ENCODE results near the gene HOXC9. TPM values are rescaled to one million over a fixed set of nuclear protein-coding genes. Genes with fewer than 3 reads are reported as not detected.

The HOXC9 gene
- total RNA-seq, 1 experiment from 2014 or later, result not detected

GRCh38 chr12:53996240-53997203 lies 3.4 kb upstream of the HOXC9 start:
- H2BK15ac ChIP-seq (ENCODE audit: low read depth, low read length), result no peak overlapping the region
- H3K4ac ChIP-seq (ENCODE audit: low read depth, low read length), result no peak overlapping the region
- DNase-seq, result no peak
- no CpG with 5 or more reads among the region's 29 CpGs for WGBS (ENCODE audit: extremely low coverage, insufficient read length, low lambda C conversion rate)
- no peak overlapping the region for H2BK20ac ChIP-seq (ENCODE audit: low read depth, low read length, poor library complexity, severe bottlenecking)
- Mint-ChIP-seq H3K9me3 (peaks cover 0 to 3% of the 10 kb centered on the region in 2 experiments; a peak in 2 of 5 replicates), H3K36me3 (ENCODE audit: insufficient read depth in 1 of 3, low read depth in 3 of 3) (no peaks in the 10 kb centered on the region), H3K27ac (no peak overlapping the region), H3K4me3 (peak overlapping the region in 1 of 2 experiments; percentile 68; a peak in 3 of 5 replicates), H3K27me3 (ENCODE audit: low read depth) (peaks cover 100% of the 10 kb centered on the region), H3K4me1 (peaks cover 7 to 31% of the 10 kb centered on the region in 2 experiments)
- H4K5ac ChIP-seq (ENCODE audit: insufficient read length, low read depth, low read length), result no peak overlapping the region
- H3K79me1 ChIP-seq (ENCODE audit: insufficient read depth, low read depth, low read length, poor library complexity, severe bottlenecking), result no peaks in the 10 kb centered on the region
- H4K91ac ChIP-seq (ENCODE audit: insufficient read length, low read depth, low read length), result no peak overlapping the region
- H3K79me2 ChIP-seq (ENCODE audit: insufficient read depth, low read length), result no peaks in the 10 kb centered on the region
- no peak overlapping the region for H2AK5ac ChIP-seq (ENCODE audit: insufficient read length, low read length)
- no peak overlapping the region for H2BK120ac ChIP-seq (ENCODE audit: low read depth, low read length, poor library complexity, severe bottlenecking)
- no peaks in the 10 kb centered on the region for H3K23me2 ChIP-seq (ENCODE audit: insufficient read length, low read depth, low read length, poor library complexity, severe bottlenecking)
- peak overlapping the region; percentile 41 for H3K4me2 ChIP-seq (ENCODE audit: insufficient read depth, insufficient read length, low read length)
- no peak overlapping the region for H2BK5ac ChIP-seq (ENCODE audit: insufficient read length, low read length)
- TF ChIP-seq CTCF (conservative IDR thresholded peaks at IDR 0.05), result no peak
- H4K20me1 ChIP-seq (ENCODE audit: control insufficient read depth, insufficient read depth, insufficient read length), result no peaks in the 10 kb centered on the region
- H4K8ac ChIP-seq (replicated peaks; ENCODE audit: insufficient read length, low read depth, low read length), result no peak overlapping the region
- no peak overlapping the region for H3K9ac ChIP-seq (ENCODE audit: extremely low read depth, insufficient read length, low read length)
- no peak overlapping the region for H3K27ac ChIP-seq (ENCODE audit: insufficient read length, low read depth, low read length)
- no peaks in the 10 kb centered on the region for H3K4me1 ChIP-seq (ENCODE audit: insufficient read depth, low read length)
- H3K18ac ChIP-seq (ENCODE audit: insufficient read length, low read depth, low read length), result no peak overlapping the region
- no peaks in the 10 kb centered on the region for H3K9me3 ChIP-seq (ENCODE audit: control insufficient read depth, low read depth, low read length)
- H2BK12ac ChIP-seq (ENCODE audit: insufficient read length, low read depth, low read length), result no peak overlapping the region
- H3K14ac ChIP-seq (ENCODE audit: insufficient read depth, low read length), result no peak overlapping the region
- H2AFZ ChIP-seq (ENCODE audit: low read length), result no peak overlapping the region
- H3K23ac ChIP-seq (ENCODE audit: insufficient read length, low read depth, low read length), result no peak overlapping the region
- H3T11ph ChIP-seq (ENCODE audit: low read length), result no peak overlapping the region
- H3K56ac ChIP-seq (ENCODE audit: insufficient read length, low read depth, low read length), result no peak overlapping the region
- H3K27me3 ChIP-seq (ENCODE audit: insufficient read depth, low read length), result peaks cover 99% of the 10 kb centered on the region
